Caki2 (cell line): ENCODE results near the gene ATP2A3. TPM values are rescaled to one million over a fixed set of nuclear protein-coding genes. Genes with fewer than 3 reads are reported as not detected.

Experiments
- DNase-seq: peaks from one replicate; pipeline ENCODE4 v3.0.0-alpha.2; 2015; ENCODE audit warnings: low read depth
- in situ Hi-C: cut with HindIII; loops from 2 replicates; pipeline ENCODE4 v1.10.0; 2016; ENCODE audit warnings: low sequenced_read_pairs, low pct_unique_long_range_greater_than_20kb, mixed read lengths
- total RNA-seq: library from RNA; depleted of rRNA; stranded (reverse); fragments of >200 nt; shearing (Covaris generic); gene quantifications from 2 replicates; pipeline ENCODE4 v1.2.3, GENCODE V29; 2014; ENCODE audit warnings: low replicate concordance

The ATP2A3 gene
- total RNA-seq, 1 experiment from 2014 or later = 7.7 TPM

- DNase-seq = no peak
- in situ Hi-C loops = no loop called here
Measured at GRCh38 chr17:3907483-3908216, 56.6 kb downstream of the ATP2A3 start.

GRCh38 chr17:3906881-3907280 is 57.4 kb downstream of the ATP2A3 start:
- DNase-seq = no peak
- in situ Hi-C loops = no loop called here

DNA sequence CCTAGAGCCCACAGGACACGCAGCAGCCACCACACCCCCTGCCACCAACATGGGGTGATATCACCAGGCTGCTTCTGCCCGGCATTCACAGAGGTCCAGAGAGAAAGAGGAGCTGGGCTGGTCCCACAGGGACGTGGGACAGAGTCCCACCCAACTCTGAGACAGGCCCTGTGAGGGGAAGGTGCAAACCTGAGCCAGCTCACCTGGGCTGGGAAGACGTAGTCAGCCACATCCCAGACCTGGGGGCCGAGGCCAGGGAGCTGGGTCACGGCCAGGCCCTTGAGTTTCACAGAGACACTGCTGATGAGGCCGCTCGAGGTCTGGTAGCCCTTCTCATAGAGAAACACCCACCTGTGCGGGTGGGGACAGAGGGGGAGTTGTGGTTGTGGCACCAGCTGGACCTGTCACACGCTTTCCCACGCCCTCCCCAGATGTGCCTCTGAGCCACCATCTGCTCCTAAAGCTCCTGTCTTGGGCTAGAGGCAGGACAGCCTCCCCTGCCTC is 59.2 kb downstream of the ATP2A3 start:
- in situ Hi-C loops = no loop called here

DNA sequence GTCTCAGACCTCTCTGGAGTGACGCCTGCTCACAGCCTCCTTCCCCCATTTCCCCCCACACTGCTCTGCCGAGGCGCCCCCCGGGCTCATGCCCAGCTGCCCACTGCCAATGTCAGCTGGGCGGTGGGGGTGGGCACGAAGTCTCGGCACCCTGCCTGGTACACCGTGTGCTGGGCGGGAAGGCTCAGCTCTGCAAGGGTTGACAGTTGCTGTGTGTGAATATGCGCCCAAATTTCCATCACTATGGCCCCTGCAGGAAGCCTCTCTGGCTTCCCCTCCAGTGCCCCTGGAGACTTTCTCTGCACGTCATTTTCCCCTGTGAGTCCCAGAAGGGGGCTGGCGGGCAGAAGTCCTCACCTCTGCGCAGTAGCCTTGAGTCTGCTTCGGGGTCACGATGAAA is 59.7 kb downstream of the ATP2A3 start:
- no peak for DNase-seq
- in situ Hi-C loops = no loop called here

More for the DNA sequence above, 59.2 kb downstream of the ATP2A3 start:
- DNase-seq = no peak

DNA sequence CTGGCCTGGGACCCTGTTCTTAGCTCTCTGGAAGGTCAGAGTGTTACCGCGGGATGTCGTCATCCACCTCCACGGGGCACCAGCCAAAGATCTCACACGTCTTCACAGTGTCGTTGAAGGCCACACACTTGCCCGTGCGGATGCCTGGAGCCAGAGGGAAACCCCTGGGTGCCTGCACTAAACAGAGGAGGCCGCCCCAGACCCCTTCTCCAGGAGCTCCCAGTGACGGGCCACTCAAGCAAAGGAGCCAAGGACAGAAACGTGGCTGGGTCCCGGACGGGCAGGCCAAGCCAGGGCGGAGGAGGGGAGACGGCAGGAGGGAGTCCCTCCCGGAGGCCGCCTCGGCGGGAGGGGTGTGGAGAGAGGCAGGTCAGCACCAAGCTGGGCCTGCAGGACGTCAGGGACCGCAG is 60.4 kb downstream of the ATP2A3 start:
- in situ Hi-C loops = no loop called here
- DNase-seq = no peak

- in situ Hi-C loops = no loop called here
Measured at GRCh38 chr17:3903051-3903825, 61.0 kb downstream of the ATP2A3 start.

GRCh38 chr17:3900646-3901045 is 63.6 kb downstream of the ATP2A3 start:
- in situ Hi-C loops = no loop called here
- DNase-seq = no peak

More at GRCh38 chr17:3903051-3903825, 61.0 kb downstream of the ATP2A3 start:
- no peak for DNase-seq

DNA sequence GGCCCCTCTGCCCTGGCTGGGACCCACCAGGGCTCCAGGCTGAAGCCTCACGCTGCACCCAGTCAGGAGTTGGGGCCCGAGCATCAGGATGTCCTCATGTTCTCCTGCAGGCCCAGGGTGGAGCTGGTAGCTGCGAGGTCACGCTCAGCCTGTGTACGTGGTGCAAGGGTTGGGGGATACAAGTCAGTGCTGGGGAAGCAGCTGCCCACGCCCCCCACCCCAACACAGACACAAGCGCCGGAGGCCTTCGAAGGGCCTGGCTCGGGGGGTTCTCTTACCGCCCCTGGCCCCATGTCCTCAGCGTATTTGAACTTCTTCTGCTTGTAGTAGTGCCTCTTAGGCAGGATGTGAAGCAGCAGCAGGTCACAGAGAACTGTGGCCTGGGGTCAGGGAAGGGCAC is 66.5 kb downstream of the ATP2A3 start:
- DNase-seq = no peak
- in situ Hi-C loops = no loop called here

- in situ Hi-C loops = no loop called here
Measured at GRCh38 chr17:3896968-3897235, 67.3 kb downstream of the ATP2A3 start.

DNA sequence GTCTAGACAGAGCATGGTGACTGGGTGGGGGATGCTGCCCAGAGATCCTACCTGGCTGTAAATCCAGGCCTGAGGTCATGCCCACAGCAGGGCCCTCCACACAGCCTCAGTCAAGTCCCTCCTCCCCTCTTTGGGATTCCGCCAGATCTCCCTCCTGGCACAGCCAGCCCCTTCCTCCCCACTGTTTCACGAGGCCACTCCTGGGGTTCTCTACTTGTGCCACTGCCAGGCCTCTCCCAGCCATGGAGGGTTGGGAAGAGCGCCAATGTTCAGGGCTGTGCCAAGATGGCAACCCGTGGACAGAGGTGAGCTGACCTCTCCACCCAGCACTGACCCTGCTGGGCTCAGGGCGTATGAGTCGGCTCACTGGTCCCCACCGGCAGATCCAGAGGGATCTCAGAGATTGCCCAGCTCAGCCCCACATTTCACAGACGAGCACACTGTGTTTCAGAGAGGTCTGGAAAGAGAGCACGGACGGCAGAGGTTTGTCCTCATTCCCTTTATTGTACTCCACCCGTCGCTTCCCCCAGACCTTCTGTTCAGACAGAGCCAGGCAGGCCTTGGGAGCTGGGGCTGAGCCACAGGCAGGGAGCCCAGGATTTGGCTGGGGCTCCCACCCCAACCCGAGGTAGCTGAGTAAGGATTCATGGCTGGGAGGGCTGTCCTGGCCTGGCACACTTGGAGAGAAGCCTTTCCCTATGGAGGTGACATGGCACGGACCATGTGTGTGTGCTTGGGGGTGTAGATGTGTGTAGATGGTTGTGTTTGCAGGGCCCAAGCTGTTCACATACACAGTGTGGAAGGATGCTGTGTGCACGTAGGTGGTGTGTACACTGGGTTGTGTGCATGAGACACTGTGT is 67.9 kb downstream of the ATP2A3 start:
- in situ Hi-C loops = no loop called here
- no peak for DNase-seq

More at GRCh38 chr17:3896968-3897235, 67.3 kb downstream of the ATP2A3 start:
- DNase-seq = no peak

GRCh38 chr17:3895354-3895753 is 68.9 kb downstream of the ATP2A3 start:
- in situ Hi-C loops = no loop called here
- no peak for DNase-seq

DNA sequence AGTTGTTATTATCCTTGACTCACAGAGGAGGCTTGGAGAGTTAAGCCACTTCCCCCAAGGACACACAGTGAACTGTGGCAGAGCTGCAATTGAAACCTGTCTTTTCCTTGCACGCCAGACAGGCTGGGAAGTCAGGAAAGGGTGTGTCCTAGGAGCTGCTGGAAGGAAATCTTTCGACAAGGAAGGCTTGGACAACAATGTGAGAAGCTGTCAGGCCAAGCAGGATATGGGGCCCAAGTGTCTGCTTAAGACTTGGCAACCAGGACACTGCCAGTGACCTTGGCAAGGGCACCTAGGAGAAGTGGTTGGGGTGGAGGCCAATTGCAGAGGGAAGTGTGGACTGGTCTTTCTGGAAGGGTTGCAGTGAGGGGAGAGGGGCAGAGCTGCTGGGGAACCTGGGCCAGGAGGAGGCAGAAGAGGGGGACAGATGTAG is 69.3 kb downstream of the ATP2A3 start:
- DNase-seq = peak; percentile 41
- in situ Hi-C loops = no loop called here

DNA sequence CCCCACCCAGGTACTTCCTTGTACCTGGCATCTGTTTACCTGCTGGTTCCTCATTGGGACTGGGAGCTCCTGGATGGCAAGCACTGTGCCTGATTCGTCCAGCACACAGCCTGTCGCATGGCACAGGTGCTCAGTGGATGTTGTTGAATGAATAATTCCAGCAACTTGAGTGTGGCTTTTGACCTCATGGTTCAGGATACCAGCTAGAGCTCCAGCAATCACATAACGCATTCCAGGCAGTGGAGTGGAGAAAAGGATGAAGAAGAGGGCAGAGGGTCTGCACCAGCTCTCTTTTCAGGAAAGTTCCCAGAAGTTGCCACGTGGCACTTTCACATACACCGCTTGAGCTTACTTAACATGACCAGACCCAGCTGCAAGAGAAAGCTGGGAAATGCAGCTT is 70.0 kb downstream of the ATP2A3 start:
- DNase-seq = no peak
- in situ Hi-C loops = no loop called here

- in situ Hi-C loops = no loop called here
- no peak for DNase-seq
Measured at GRCh38 chr17:3893720-3894116, 70.5 kb downstream of the ATP2A3 start.

DNA sequence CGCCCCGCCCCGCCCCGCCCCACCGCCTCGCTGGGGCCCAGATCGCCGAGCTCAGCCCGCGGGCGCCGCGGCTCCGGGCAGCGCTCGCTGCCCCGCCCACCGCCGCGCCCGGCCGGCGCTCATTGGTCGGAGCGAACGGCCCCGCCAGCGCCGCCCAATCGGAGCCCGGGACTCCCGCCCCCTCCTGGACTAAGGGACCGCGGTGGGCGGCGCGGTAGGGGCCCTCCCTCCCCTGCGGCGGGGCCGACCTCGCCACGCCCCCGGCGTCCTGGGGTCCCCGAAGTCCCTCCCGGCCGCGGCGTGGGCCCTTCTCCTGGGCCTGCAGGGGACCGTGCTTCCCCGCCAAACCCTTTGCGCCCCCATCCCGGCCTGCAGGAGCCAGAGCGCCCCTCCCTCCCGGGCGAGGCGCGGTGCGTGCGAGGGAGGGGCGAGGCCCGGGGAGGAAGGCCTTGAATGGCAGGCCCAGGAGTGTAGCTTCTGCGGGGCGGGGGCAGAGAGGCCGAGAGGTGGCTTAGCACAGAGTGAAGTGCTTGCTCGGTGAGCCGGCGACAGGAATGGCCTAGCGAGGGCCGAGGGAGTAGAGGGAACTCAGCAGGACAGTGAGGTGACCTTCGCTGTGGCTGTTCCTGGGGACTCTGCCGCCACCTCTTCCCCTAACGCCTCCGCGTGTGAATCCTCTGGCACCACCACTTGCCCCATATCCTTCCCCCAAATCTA is 71.1 kb downstream of the ATP2A3 start, which contains the start of gene CAMKK1:
TSS of gene CAMKK1 (minus strand) at position 51 of the 717 bp plus-strand sequence. CDS start 7,366 bp downstream, outside the sequence.
- in situ Hi-C loops = no loop called here
- peak; percentile 92 for DNase-seq

- DNase-seq = peak; percentile 94
- in situ Hi-C loops = no loop called here
Measured at GRCh38 chr17:3892095-3892998, 71.9 kb downstream of the ATP2A3 start.

GRCh38 chr17:3891626-3892094 is 72.6 kb downstream of the ATP2A3 start:
- DNase-seq = no peak
- in situ Hi-C loops = no loop called here
